Choroid plexus epithelial cell (primary cell): Measurements from ENCODE around the gene RPTOR.

Experiments used
- DNase-seq: peaks from one replicate; pipeline ENCODE4 v3.0.0-alpha.2; 2010; ENCODE audit warnings: low read depth
- H3K4me3 ChIP-seq: 2 replicates; pipeline ENCODE4 v1.5.1; 2011; ENCODE audit warnings: low read depth, mild to moderate bottlenecking, control low read depth, low read length, moderate library complexity
- TF ChIP-seq, protein P1 (sequence below): conservative IDR thresholded peaks from 2 replicates; pipeline ENCODE4 v1.5.1; 2011; ENCODE audit warnings: low read depth, mild to moderate bottlenecking, control low read depth, inconsistent platforms, low read length, moderate library complexity

Gene RPTOR

DNA sequence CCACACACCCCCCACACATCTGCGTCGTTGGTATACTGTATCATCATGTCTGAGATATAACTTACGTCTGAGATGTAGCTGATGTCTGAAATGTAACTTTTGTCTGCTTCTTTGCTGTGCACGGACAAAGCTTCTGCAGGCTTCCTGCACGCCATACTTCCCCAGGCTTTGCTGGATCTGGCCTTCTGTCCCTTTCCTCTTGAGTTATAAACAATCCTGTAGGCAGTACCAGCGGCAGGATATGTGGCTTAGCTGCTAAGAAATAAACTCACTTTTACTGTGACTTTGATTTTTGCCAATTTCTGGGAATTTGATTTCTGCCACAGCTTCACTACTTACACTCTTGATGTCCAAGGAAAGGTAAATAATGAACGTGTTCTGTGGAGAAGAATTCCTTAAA, 184.4 kb downstream of the RPTOR start:
- no peak overlapping the region for H3K4me3 ChIP-seq
- no peak for DNase-seq
- TF ChIP-seq, protein P1, sequence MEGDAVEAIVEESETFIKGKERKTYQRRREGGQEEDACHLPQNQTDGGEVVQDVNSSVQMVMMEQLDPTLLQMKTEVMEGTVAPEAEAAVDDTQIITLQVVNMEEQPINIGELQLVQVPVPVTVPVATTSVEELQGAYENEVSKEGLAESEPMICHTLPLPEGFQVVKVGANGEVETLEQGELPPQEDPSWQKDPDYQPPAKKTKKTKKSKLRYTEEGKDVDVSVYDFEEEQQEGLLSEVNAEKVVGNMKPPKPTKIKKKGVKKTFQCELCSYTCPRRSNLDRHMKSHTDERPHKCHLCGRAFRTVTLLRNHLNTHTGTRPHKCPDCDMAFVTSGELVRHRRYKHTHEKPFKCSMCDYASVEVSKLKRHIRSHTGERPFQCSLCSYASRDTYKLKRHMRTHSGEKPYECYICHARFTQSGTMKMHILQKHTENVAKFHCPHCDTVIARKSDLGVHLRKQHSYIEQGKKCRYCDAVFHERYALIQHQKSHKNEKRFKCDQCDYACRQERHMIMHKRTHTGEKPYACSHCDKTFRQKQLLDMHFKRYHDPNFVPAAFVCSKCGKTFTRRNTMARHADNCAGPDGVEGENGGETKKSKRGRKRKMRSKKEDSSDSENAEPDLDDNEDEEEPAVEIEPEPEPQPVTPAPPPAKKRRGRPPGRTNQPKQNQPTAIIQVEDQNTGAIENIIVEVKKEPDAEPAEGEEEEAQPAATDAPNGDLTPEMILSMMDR, result no peak

DNA sequence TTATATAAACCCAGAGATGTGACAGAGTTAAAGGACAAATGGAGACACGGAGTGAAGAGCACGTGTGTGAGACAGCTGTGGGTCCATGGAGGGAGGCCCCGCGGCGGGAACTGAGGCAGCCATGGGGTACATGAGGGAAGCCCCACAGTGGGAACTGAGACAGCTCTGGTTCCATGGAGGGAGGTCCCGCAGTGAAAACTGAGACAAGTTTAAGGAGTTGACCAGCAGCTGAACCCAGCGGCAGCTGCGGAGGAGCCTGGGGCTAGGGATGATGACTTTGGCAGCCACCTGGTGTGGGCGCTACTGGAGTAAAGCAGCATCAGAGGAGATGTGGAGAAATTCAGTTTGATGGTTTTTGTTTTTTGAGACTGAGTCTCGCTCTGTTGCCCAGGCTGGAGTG, 185.1 kb downstream of the RPTOR start:
- TF ChIP-seq, protein P1, result no peak
- no peak overlapping the region for H3K4me3 ChIP-seq
- peak; percentile 60 for DNase-seq

- TF ChIP-seq, protein P1, result no peak
- no peak overlapping the region for H3K4me3 ChIP-seq
- no peak for DNase-seq
Observed at GRCh38 chr17:80730739-80731138, 186.1 kb downstream of the RPTOR start.

GRCh38 chr17:80731323-80731722, 186.7 kb downstream of the RPTOR start:
- TF ChIP-seq, protein P1, result no peak
- DNase-seq, result no peak
- H3K4me3 ChIP-seq, result no peak overlapping the region

DNA sequence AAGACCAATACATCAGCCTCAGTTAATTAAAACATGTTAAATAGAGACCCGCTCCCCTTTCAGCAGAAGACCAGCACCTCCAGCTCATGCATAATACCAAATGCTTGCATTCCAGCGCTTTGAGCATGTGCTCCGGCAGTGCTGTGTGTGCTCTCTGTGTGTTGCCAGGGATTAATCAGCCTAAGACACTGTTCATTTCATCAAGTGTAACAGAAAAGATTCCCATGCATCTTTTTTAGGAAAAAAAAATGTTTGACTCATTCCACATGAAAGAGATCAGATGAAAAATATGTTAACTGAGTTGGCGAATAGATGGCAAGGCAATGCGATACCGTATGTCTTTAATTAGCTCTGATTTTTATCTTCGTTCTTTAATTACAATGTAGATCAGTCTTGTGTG, 187.6 kb downstream of the RPTOR start:
- TF ChIP-seq, protein P1, result no peak
- peak; percentile 82 for DNase-seq
- H3K4me3 ChIP-seq, result no peak overlapping the region

DNA sequence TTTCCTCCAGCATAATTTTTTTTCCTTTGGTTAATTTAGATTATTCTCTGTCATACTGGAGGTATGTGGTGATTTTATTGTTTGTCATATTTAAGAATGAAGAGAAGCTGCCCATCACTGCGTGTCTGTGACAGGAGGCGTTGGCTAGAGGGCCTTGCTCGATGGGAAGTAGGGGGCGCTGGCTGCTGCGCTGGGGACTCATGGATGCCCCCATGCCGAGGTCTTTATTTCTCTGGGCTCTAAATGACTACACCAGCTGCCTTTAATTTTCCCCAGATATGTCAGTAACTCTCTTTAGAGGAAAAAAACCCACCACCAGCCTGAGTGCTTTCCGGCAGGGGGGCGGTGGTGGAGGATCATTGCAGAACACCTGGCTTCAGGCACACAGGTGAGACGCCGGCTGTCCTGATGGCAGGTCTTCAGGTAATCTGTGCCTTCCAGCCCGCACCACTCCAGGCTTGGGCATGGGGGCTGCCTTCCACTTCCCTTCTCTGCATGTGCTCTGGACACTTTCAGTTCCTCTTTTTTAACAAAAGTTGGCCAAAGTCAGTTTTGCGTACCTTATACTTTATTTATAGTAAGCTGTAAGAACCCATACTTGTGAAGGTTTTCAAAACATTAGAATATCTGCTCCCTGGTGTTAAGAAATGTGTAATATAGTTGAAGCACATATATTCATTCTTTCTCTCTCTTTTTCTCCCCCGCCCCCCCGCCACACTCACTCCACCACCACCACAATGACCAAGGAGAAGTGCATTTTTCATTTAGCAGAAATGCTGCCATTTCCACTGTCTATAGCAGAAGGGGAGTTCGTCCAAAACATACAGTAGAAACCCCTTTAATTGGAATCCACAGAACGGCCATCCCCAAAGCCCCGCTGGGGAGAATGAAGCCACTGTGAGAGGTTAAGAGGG, 192.7 kb downstream of the RPTOR start:
- no peak overlapping the region for H3K4me3 ChIP-seq
- TF ChIP-seq, protein P1, result no peak
- no peak for DNase-seq
